ENCODE data around the gene VAV1.

- no peak for TF ChIP-seq CTCF (IDR thresholded peaks at IDR 0.05)
- no peak for TF ChIP-seq POLR2A (IDR thresholded peaks at IDR 0.05)
Observed at GRCh38 chr19:6837525-6837924, 65.0 kb downstream of the VAV1 start.

Measured in thyroid gland (tissue), 4 donors.